DMS79 treated with DMSO at 0.1 percent for 48 hours (cell line): ENCODE measurements around the gene REV3L.
"Not testable (repeated sequence)": the region's sequence is repeated elsewhere in the genome, so short reads cannot be mapped to it uniquely, and the experiment has no call there.

Source experiments
- DNase-seq: peaks from one replicate; lab custom pipeline; 2025; lab: John Stamatoyannopoulos, UW

The REV3L gene

DNA sequence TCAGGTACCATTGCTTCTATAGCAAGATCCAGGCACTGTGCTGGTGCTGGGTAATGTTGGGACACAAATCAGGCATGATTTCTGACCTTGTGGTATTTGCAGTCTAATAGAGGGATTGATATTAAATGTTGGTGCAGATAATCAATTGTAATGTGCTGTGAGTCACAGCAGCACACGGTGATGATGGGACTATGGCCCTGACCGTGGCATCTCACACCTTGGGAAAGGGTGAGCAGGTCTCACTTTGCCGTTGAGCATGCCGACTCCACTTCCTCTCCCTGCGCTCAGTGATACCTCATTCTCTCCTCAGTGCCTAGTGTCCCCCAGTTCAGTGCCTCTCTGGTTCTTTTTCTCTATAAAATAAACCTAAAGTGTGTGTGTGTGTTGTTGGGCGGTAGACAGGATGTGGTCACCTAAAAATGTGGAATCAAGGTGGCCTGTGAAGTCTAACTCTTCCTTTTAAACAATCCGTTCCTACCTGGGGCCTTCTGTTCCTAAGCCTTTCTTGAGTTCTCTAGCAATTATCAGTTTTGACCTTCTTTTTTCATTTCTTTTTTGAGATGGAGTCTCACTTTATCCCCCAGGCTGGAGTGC is 188.5 kb downstream of the REV3L start:
- no peak for DNase-seq

- no peak for DNase-seq
Measured at GRCh38 chr6:111291336-111292259, 191.4 kb downstream of the REV3L start.

GRCh38 chr6:111290689-111291335 is 192.2 kb downstream of the REV3L start:
- DNase-seq = not testable (repeated sequence)

DNA sequence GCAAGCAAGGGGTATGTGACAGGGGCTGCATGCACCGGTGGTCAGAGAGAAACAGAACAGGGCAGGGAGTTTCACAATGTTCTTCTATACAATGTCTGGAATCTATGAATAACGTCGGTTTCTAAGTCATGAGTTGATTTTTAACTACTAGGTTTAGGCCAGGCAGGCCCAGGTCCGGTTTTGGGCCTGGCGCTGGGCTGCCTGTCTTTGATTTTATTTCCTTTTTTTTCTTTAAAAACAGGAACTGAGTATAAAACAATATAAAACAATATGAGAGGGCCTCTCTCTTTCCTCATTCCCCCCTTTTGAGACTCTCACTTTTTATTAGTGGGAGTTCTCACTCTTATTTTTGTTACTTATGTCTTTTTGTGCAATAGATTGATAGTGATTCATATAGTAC is 198.7 kb downstream of the REV3L start:
- DNase-seq = not testable (repeated sequence)

DNA sequence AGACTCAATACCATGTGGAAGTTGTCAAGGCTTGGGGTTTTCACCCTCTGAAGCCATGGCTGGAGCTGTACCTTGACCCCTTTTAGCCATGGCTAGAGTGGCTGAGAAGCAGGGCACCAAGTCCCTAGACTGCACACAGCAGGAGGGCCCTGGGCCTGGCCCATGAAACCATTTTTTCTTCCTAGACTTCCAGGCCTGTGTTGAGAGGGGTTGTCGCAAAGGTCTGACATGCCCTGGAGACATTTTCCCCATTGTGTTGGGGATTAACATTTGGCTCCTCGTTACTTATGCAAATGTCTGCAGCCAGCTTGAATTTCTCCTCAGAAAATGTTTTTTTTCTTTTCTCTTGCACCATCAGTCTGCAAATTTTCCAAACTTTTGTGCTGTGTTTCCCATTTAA is 199.3 kb downstream of the REV3L start:
- no peak for DNase-seq

- no peak for DNase-seq
Measured at GRCh38 chr6:111282515-111282914, 200.5 kb downstream of the REV3L start.

- DNase-seq = no peak
Measured at GRCh38 chr6:111280445-111280955, 202.5 kb downstream of the REV3L start.

GRCh38 chr6:111278731-111279130 is 204.3 kb downstream of the REV3L start:
- DNase-seq = no peak

DNA sequence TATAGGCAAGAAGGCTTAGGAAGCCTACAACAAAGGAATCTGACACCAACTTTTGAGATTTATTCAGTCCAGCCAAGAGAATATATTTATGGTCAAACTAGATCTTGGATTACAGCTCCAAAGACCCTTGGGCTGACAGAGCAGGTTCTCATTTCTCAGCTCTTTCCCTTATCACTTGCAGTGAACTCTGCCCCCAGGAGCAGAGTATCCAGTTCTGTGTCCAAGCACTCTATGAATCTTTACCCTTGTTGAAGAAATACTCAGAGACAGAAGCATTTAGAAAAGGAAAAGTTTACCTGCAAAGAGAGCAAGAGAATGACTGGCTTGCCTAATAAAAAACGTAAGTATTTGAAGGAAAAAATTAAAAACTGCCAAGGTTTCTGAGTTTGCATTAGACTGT is 205.2 kb downstream of the REV3L start:
- DNase-seq = no peak

GRCh38 chr6:111276736-111277135 is 206.3 kb downstream of the REV3L start:
- no peak for DNase-seq

- no peak for DNase-seq
Measured at GRCh38 chr6:111276335-111276734, 206.7 kb downstream of the REV3L start.

DNA sequence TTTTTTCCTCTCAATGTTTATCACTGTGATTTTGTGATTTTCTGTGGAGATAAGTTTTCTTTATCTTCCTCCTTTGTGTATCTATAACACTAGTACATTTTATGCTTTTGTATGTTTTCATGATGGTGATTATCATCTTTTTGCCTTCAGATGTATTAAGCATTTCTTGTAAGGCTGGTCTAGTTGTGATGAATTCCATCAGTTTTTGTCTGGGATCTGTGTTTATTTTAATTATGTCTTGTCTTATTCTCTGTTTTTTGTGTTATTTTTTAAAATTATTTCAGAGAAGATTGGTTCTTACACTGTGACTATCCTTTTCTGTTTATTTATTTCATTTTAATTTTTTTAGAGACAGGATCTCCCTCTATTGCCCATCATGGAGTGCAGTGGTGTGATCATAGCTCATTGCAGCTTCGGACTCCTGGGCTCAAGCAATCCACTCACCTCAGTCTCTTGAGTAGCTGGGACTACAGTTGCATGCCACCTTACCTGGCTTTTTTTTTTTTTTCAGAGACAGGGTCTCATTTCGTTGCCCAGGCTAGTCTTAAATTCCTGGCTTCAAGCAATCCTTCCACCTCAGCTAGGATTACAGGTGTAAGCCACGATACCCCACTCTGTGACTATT is 208.3 kb downstream of the REV3L start:
- DNase-seq = no peak

DNA sequence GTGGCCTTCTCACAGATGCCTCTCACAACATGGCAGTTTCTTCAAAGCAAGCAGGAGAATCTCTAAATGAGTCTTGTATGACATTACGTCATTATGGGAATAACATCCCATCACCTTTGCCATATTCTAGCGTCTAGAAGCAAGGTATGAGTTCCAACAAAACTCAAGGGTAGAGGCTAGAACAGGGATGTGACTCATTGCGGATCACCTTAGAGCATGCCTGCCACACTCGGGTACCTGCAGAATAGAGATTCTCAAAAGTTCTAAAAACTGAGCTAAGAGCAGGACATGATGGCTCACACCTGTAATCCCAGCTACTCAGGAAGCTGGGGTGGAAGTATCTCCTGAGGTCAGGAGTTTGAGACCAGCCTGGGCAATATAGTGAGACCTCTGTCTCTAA is 212.9 kb downstream of the REV3L start:
- DNase-seq = no peak

DNA sequence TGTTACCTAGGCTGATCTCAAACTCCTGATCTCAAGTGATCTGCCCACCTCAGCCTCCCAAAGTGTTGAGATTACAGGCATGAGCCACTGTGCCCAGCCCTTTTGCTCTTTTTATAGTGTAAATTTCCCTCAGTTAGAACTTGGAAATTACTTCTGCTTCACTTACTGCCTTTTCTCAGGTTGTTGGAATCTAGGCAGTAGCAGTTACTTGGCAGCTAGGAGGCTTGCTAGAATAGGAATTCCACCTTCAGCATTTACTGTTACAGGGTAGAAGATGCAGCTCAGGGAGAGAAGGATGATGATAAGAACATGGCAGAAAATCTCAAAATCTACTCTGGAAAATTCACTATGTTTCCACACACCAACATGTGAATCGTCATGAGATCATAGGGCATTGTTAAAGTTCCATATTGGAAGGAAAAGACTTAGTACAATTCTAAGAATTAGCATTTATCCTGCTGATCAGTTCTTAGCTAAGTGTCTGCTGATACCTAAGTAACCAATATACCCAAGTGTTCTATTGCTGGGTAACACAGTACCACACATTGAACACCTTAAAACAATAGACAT is 213.5 kb downstream of the REV3L start:
- DNase-seq = no peak

DNA sequence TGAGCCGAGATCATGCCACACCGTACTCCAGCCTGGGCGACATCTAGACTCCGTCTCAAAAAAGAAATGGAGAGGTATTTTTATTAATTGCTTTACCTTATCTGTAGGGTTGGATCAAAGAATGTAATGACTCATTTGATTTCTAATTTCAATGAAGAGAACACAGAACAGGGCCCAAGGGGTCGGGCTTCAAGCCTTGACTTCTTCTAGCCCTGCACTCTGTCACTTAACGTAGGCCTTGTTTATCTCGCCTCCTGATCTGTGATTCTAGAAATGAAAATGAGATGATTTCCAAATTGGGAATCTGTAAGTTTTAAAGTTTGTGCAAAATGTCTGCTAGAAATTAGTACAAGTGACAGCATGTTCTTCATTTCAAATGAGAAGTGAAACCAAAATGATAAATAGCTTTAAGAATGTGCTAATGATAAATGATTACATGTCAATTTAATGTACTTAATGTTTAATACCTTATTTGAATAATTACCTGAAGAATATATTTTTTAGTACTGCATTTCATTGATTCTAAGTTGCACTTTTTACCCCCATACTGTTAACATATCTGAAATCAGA is 215.2 kb downstream of the REV3L start:
- no peak for DNase-seq

- DNase-seq = no peak
Measured at GRCh38 chr6:111266276-111266675, 216.7 kb downstream of the REV3L start.

DNA sequence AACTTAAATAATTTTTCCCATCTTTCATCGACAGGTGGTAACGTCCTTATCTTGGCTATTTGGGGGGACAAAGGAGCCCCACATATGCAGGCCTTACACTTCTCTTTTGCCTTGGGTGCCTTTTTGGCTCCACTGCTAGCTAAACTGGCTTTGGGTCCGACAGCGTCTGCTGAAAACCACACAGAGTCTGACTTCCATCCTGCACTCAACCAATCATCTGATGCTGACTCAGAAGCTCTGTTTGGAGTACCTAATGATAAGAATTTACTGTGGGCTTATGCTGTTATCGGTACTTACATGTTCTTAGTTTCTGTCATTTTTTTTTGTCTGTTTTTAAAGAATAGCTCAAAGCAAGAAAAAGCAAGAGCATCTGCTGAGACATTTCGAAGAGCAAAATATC is 217.2 kb downstream of the REV3L start:
- DNase-seq = no peak

GRCh38 chr6:111263837-111264236 is 219.2 kb downstream of the REV3L start:
- no peak for DNase-seq

DNA sequence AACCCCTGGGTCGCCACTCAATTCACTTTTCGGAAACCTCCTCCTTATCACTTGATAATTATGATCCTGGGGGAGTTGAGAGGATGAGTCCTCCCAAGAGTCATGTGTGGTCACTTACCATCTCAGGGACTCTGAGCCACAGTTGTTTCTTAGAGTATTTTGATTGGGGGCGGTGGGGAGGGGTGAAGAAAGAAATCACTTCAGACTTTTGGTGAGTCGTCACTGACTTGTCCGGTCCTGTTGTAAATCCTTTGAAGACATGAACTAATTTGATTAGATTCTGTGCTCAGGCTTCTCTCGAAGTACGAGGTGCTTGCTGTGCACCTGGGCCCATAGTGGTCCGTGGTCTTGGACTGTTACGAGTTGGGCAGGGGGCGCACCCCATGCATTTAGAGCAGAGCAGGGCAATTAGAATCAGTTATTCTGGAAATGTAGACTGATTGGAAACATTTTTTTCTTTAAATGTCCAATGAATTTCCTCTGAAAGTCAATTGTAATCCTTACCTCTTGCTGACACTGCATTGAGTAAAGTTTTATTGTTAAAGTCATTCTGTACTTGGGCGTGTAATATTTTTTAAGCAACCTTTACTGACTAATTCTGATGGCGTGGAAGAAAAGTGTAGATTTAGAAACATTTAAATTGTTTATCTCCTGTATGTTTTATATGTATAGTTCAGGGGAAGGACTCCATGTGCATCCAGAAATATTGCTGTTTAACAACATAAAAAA is 222.3 kb downstream of the REV3L start:
- DNase-seq = no peak

- peak; percentile 98 for DNase-seq
Measured at GRCh38 chr6:111259089-111259831, 223.8 kb downstream of the REV3L start.
